Measurements from ENCODE around the gene RAB12.

The RAB12 gene

GRCh38 chr18:8660316-8660715 is 51.1 kb downstream of the RAB12 start:
- no peak for TF ChIP-seq CTCF (conservative IDR thresholded peaks at IDR 0.05; ENCODE audit: low read depth, low read length)
- no peak for DNase-seq (ENCODE audit: low read depth)
- no peak overlapping the region for H3K4me3 ChIP-seq (ENCODE audit: low read length)

GRCh38 chr18:8661754-8662559 is 52.7 kb downstream of the RAB12 start:
- DNase-seq (ENCODE audit: low read depth) = peak; percentile 58
- no peak for TF ChIP-seq CTCF (conservative IDR thresholded peaks at IDR 0.05; ENCODE audit: low read depth, low read length)
- H3K4me3 ChIP-seq (ENCODE audit: low read length) = no peak overlapping the region

GRCh38 chr18:8662560-8663255 is 53.5 kb downstream of the RAB12 start:
- no peak for TF ChIP-seq CTCF (conservative IDR thresholded peaks at IDR 0.05; ENCODE audit: low read depth, low read length)
- H3K4me3 ChIP-seq (ENCODE audit: low read length) = no peak overlapping the region
- DNase-seq (ENCODE audit: low read depth) = no peak

GRCh38 chr18:8667846-8668245 is 58.6 kb downstream of the RAB12 start:
- DNase-seq (ENCODE audit: low read depth) = no peak
- no peak overlapping the region for H3K4me3 ChIP-seq (ENCODE audit: low read length)
- TF ChIP-seq CTCF (conservative IDR thresholded peaks at IDR 0.05; ENCODE audit: low read depth, low read length) = no peak

- TF ChIP-seq CTCF (conservative IDR thresholded peaks at IDR 0.05; ENCODE audit: low read depth, low read length) = no peak
- no peak overlapping the region for H3K4me3 ChIP-seq (ENCODE audit: low read length)
- DNase-seq (ENCODE audit: low read depth) = no peak
Observed at GRCh38 chr18:8668381-8668780, 59.1 kb downstream of the RAB12 start.

GRCh38 chr18:8669571-8669970 is 60.3 kb downstream of the RAB12 start:
- TF ChIP-seq CTCF (conservative IDR thresholded peaks at IDR 0.05; ENCODE audit: low read depth, low read length) = no peak

More at GRCh38 chr18:8669571-8669970, 60.3 kb downstream of the RAB12 start:
- H3K4me3 ChIP-seq (ENCODE audit: low read length) = no peak overlapping the region
- no peak for DNase-seq (ENCODE audit: low read depth)

Data from retinal pigment epithelial cell (primary cell).